Measurements from ENCODE around the gene CTNNA3.
"Not testable (repeated sequence)": the region's sequence is repeated elsewhere in the genome, so short reads cannot be mapped to it uniquely, and the experiment has no call there.

Gene CTNNA3

DNA sequence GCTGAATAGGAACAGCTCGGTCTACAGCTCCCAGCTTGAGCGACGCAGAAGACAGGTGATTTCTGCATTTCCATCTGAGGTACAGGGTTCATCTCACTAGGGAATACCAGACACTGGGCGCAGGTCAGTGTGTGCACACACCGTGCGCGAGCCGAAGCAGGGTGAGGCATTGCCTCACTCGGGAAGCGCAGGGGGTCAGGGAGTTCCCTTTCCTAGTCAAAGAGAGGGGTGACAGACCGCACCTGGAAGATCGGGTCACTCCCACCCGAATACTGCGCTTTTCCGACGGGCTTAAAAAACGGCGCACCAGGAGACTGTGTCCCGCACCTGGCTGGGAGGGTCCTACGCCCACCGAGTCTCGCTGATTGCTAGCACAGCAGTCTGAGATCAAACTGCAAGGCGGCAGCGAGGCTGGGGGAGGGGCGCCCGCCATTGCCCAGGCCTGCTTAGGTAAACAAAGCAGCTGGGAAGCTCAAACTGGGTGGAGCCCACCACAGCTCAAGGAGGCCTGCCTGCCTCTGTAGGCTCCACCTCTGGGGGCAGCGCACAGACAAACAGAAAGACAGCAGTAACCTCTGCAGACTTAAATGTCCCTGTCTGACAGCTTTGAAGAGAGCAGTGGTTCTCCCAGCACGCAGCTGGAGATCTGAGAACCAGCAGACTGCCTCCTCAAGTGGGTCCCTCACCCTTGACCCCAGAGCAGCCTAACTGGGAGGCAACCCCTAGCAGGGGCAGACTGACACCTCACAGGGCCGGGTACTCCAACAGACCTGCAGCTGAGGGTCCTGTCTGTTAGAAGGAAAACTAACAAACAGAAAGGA lies 465.1 kb downstream of the CTNNA3 start:
- DNase-seq = peak; percentile 12

DNA sequence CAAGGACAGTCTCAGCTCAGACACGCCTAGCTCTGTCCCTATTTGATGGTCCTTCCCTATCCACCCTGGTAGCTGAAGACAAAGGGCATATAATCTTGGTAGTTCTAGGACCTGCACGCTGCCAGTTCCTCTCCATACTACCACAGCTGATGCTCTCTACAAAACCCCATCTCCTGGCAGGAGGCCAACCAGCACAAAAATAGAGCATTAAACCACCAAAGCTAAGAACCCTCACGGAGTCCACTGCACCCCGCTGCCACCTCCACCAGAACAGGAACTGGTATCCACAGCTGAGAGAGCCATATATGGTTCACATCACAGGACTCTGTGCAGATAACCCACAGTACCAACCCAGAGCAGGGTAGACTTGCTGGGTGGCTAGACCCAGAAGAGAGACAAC lies 470.8 kb downstream of the CTNNA3 start:
- DNase-seq = no peak

DNA sequence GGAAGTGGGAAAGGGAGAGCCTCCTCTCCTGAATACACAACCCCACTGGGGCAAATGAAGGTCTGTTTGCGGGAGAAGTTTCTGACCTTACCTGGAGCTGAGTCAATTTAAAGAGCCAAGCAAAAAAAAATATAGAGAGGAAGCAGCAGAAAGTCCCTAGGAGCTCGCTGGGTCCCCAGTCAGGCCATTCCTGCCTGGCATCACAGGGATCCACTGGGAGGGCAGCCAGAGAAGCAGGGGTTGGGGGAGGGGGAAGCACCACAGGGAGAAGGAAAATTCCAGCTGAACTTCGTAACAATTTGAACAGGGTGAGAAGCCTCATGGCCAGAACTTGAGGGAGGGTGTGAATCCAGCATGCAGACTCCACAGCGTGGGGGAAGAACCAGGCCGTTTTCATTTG lies 471.4 kb downstream of the CTNNA3 start:
- DNase-seq = no peak

DNA sequence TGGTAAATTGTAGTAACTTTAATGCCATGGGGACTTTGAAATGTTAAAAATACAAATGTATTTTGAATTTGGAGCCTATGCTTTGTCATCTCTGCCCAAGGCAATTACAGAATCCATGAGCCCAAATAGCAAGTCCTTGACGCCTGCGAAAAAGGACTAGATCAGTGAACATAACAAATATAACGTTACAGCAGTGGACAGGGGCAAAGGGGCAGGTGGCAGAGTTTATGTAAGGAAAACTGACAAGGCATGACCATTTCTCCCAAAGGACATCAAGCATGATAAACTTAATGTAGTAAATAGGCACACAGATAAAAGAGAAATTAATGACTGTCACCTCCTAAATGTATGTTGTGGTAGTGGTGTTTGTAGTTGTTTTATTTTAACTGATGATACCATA lies 473.1 kb downstream of the CTNNA3 start:
- DNase-seq = no peak

DNA sequence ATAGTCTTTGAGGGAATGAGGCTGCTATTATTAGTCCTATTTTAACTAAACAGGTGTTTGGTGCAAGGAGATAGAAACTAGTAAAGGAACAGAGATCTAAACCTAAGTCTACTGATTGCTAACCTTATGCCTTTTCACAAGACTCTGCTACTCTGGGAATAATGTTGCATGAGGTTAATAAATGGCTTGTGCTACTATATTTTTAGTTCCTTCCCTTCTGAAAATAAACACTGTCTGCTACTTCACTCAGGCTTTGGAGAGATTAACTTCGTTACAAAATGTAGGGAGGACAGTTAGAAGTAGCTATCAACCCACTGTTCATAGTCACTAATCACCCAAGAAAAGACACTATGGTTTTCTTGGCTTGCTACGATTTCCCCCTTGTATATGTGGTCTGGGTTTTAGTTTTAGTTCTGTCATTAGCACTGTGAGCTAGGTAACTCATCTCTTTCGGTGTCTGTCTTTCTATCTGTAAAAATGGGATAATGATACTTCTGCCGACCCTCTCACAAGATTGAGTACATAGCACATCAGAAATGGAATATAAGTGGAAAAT lies 474.0 kb downstream of the CTNNA3 start:
- no peak for DNase-seq

DNA sequence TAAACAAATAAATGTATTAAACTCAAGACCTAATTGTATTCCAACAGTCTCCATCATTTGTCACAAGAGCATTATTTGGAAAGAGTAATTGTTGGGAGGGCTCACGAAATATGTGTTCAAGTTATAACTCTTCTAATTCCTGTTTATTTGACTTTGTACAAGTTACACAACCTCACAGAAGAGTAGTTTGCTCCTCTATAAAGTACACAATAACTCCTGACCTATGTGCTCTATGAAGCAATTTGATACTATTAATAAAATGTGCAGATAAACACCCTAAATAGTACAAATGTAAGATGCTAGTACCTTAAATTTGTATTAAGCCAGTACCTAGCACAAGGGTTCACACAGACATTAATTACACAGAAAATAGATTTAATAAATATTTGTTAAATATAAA lies 484.3 kb downstream of the CTNNA3 start:
- DNase-seq = no peak

DNA sequence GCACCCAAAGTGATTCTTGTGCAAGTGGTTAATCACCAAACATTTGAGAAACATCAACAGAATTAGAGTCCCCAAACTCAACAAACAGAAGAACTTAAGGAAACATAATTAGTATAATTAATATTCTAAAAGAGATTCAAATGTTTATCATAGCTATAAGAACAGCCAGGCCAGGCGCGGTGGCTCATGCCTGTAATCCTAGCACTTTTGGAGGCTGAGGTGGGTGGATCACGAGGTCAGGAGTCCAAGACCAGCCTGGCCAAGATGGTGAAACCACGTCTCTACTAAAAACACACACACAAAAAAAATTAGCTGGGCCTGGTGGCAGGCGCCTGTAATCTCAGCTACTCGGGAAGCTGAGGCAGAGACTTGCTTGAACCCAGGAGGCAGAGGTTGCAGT lies 488.1 kb downstream of the CTNNA3 start:
- not testable (repeated sequence) for DNase-seq

DNA sequence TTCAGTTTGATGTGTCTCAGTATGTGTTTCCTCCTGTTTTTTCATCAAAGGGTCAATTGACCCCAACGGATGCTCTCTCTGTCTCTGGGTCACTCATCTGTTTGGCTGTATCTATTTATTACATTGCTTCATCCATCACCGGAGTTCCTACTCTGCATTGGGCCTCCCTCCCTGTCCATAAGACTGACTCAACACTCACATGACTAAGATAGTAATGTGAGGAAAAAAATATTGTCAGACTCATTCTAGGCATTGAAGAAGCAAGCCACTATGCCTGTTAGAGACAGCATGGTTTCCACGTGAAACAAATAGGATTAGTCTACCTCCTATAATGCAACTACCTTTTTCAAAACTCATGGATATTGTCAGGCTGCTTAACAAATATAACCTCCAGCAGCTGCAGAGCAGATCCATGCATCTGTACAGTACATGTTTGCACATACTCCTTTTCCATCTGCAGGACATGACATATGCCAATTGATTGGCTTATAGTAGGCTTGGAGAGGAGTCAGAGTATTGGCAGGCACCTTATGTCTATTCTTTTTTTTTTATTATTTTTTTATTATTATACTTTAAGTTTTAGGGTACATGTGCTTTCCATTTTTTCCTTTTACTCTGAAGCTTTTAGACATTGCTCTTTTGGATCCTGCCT lies 495.0 kb downstream of the CTNNA3 start:
- DNase-seq = no peak

DNA sequence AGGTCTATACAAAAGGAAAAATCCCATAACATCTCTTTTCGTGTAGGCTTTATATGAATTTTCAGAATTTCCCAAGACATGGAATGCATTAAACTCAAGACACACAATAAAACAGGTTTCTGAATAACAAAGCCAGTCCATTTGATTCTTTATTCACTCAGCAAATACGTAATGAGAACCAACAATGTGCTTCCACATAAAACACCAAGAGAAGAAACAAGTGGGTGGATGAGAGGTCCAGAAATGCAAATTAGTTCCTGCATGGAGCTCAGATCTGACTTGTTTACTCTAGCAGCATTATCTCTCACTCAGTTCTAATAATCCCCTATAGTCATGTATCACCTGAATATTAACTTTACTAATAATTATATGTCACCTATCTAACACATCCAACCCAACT lies 520.6 kb downstream of the CTNNA3 start:
- DNase-seq = no peak

DNA sequence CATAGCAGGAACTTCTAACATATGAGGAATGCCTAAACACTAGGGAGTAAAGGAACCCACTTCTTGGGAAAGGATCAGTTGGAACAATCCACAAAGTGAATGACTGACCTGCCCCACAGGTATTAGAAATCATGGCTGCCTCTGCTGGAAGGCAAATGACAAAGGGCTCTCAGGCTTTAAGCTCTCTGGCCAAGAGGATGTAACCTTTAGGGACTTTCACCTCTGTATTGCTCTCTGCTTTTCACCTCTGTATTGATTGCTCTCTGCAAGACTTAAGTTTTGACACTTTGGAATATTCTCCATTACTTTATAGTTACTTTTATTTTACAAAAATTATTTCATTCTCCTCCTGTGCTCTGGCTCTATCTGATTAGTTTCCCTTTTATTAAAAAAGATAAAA lies 522.2 kb downstream of the CTNNA3 start:
- DNase-seq = no peak

DNA sequence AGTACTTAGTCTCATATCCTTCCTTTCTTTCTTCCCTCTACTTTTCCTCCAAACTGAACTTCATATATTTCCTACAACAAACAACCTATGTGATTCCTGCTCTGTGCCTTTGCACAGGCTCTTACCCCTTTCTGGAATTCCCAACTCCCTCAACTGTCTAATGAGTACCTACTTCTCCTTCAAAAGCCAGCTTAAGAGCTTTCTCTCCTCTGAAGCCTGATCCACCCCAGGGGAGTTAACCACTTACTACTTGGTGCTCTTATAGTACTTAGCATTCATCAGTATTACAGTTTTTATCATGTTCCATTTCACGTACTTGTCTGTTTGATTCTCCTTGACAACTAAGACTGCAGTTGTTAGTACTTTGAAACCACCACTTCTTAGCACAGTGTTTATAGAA lies 524.0 kb downstream of the CTNNA3 start:
- DNase-seq = no peak

DNA sequence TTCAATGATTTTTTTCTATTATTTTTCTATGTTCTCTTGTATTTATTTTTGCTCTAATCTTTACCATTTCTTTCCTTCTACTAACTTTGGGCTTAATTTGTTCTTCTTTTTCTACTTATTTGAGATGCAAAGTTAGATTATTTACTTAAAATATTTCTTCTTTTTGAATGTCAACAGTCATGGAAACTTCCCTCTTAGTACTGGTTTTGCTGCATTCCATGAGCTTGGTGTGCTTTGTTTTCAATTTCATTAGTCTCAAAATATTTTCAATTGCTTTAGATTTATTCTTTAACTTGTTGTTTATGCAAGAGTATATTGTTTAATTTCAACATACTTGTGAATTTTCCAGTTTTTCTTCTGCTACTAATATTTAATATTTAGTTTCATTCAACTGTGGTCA lies 539.8 kb downstream of the CTNNA3 start:
- DNase-seq = no peak

DNA sequence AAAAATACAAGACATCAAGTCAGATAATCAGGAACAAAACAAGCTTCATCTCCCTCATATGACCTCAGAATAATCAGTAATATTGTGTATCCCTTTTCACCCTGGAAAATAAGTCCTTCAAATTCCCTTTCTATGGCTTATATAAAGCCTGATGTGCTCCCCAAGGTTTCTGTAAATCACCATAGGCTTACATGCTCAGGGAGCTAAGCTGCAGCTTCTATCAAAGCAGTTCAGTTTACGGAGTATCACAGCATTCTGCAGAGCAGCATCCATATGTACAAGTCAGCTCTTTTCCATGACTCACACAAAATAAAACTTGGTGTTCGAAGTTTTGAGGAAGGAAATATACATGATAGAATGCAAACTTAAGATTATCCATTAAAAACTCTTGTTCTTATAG lies 544.5 kb downstream of the CTNNA3 start:
- no peak for DNase-seq

DNA sequence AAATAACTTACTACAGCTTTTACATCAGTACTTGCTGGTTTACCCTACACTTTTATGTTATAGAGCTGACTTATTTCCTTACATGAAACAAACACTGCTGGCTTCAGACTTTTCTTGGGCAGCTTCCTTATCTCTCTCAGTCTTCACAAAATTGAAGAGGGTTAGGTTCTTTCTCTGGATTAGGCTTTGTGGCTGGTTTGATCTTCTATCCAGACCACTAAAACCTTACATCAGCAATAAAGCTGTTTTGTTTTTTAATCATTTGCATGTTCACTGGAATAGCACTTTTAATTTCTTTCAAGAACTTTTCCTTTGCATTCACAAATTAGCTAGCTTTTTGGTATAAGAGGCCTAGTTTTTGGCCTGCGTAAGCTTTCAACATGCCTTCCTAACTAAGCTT lies 551.5 kb downstream of the CTNNA3 start:
- no peak for DNase-seq

DNA sequence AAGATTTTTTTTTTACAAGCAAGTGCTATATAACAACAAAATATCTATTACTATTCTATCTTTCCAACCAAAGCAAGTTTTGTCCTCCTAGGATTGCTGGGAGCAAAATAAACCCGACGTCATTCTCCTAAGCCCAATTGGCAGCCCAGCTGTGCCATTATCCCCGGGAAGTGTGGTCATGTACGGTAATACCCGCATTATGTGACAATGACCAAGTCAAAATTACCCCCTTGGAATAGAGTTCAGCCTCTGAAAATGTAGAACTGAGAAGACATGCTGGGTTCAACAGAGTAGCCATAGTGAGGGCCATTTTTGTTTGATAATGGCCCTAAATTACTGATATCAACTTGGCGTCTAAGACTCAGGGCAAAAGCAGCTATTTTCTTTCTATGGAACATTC lies 554.7 kb downstream of the CTNNA3 start:
- DNase-seq = no peak

DNA sequence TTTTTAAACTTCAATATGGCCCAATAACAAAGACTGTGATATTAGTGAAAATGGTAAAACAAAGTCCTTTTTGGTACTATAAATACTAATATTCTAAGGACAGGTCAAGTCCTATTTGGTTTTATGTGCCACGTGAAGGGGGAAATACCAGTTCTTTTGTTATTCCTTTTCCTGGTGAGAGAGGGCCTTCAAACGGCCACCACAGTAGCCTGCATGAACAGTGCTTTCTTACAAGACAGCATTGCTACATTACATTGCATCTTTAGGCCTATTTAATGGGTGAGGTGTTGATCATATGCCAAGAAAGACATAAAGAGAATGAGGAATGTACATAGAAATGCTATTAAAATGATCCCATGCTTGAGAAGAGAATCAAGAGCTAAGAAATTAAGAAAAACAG lies 555.4 kb downstream of the CTNNA3 start:
- DNase-seq = no peak

DNA sequence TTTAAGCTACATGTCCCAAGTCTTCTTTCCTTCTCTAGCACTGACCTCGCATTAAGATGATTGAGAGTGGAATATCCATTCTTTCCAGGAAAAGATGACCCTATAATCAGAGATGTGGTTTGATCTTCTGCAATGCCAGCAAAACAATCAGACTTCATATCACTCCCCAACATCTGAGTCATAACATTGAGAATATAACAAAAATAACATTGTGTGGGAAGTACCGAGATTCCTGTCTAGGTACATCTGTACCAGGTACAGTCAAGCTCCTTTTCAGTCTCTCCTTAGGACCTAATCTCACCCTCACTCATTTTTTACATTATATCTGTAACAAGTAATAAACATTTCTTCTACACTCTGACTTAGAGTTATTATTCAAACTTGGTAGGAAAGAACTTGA lies 568.6 kb downstream of the CTNNA3 start:
- DNase-seq = no peak

DNA sequence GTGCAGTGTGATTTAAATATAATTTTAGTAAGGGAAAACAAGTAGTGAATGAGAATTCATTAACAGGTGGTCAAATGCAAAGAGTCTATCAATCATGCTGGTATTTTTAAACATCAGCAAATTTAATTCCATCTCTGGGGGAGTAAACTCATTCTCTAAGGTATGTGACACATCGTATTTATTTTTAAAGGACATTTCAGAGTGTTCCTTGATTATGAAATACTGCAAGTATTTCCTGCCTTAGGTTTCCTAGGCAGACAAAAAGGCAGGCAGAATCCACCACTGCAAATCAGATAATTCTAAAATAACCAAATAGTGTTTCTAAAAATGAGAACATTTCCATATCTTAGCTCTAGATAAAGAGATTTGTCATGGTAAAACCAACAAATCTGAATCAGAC lies 576.3 kb downstream of the CTNNA3 start:
- DNase-seq = no peak

DNA sequence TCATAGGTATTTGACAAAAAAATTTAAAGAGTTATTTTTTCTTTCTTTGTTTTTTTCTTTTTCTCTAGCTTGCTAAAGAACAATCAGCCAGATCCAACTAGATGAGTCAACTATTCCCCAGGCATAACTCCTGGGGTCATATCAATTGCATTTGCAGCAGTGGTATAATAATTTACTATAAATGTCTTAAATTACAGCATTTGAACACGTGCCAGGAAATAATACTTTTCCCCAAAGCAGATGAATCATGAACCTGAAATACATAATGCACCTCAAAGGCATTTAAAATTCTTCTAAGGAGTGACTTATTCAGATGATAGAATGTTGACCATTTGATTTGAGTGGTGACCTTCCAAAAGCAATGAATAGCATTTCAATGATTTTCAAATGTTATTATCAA lies 580.0 kb downstream of the CTNNA3 start:
- DNase-seq = no peak

DNA sequence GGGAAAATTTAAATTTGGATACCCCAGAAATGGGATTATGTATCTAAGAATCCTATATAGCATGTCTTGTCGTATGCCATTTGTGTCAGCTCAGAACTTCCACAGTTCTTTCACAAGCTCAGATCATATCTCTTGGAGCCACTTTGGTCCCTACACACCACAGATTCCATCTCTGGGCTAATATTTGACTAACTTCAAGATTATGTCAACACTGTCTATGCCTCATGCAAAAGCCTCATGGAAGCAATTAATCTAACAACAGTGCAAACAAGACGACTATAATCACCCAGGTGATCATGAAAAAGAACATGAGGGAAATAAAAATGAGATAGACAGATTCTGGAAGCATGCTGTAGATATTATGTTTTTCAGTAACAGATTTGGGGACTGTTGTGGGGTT lies 581.0 kb downstream of the CTNNA3 start:
- peak; percentile 77 for DNase-seq

DNA sequence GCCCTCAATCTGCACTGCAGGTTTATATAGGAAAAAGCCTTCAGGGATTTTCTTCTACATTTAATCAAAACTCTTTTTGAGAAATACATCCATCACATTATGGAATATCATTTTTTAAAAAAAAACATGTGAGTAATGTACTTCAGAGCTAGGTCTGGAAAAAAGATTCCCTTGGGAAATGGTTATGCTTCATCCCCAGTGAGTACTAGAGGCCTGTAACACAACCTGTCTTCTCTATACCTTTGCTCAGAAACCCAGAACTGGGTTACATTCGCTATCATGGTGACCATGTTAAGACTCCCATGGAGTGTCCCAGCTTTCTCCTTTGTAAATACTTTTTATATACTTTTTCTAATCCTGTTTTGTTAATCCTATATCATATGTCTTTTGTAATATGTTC lies 583.2 kb downstream of the CTNNA3 start:
- no peak for DNase-seq

DNA sequence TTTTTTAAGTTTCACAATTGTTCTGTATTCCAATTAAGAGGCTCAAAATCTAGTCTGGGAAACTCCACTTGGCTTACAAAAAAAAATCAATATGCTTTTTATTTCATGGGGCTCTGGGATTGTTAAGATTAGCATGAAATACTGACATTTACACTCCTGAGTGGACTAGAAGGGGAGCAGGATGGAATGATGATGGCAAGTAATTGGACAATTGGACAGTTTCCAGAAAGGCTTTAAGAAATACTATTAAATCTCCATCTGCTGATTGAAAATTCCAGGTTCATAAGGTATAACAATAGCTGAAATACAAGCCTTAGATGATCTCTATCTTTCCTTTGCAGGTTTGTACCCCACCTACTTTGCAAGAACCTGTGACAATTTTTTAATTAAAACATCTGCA lies 585.7 kb downstream of the CTNNA3 start:
- no peak for DNase-seq

DNA sequence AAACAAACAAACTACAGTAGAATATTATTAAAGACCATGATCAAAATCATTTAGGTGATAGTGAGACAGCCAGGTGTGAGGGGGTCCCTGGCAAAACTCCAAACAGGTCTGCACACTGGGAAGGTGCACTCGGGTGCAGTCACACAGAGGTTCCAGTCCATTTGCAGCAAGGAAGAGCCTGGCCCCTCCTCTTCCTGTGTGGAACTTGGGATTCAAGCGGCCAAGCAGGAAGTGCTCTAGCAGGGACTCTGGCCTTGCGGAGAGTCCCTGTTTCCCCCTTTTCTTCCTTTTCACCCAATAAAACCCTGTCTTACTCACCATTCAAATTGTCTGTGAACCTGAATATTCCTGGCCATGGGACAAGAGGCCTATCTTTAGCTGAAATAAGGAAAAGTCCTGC lies 588.3 kb downstream of the CTNNA3 start:
- DNase-seq = no peak

DNA sequence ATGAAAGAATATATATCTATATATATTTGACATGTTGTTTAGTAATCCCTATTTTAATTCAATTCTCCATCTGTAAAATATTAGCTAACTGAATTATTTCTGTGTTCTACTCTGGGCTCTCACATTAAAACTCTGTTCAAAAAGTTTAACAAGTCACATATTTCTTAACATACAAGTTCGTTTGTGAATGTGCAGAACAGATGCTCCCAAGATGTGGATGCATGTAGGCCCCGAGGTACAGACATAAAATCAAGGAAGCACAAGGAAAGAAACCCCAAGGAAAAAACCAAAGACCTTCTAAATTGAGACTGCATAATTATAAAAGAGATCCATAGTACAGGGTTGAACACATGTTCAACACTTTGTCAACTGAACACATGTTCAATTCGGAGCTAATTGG lies 595.0 kb downstream of the CTNNA3 start:
- DNase-seq = no peak

DNA sequence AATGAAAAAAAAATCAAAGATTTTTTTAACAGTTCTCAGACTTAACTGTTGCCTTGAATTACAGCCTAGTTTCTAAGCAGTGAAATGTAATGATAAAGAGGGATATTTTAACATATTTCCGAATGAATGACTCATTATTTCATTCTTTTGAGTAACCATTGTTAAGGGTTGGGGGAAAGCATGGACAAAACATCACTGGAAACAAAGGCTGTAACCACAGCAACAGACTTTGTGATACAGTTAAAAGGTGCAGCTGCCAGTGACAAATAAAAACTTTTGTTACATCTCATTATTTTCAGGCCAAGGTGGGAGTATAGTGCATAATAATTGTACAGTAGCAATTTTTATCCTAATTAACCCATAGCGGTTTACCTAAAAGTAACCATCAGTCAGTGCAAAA lies 597.5 kb downstream of the CTNNA3 start:
- DNase-seq = no peak

All from NCI-H526 treated with DMSO at 0.1 percent for 48 hours (cell line).